Esophagus squamous epithelium (tissue), 4 donors: ENCODE data around the gene CLPSL2.

ENCODE experiments used
- POLR2A ChIP-seq, 4 donors: fragments of 450-650 bp; IDR thresholded peaks; one replicate each; pipeline ENCODE4 v1.6.1; 2017; ENCODE audit warnings: antibody characterized with exemption in 4 of 4, mild to moderate bottlenecking in 4 of 4, moderate library complexity in 3 of 4
- TF ChIP-seq, protein P1 (sequence below), 6 experiments: fragments of 450-650 bp in 4 of 6; fragments of 200-600 bp in 2 of 6; sonication (generic) in 2 of 6; IDR thresholded peaks; one replicate each; pipeline ENCODE4 v1.5.1; 2016 to 2019; ENCODE audit warnings: antibody characterized with exemption in 6 of 6, mild to moderate bottlenecking in 4 of 6, moderate library complexity in 4 of 6

DNA sequence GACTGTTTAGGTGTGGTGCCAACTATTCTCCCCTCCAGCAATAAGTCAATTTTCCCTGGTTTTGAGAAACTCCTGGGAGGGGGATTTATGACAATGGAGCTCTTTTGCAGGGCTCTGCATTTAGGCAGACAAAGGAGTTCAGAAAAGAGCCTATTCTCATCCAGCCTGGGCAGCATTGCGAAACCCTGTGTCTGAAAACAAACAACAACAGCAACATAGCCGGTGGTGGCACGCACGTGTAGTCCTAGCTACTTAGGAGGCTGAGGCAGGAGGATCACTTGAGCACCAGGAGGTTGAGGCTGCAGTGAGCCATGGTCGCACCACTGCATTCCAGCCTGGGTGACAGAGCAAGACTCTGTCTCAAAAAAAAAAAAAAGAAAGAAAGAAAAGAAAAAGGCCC, 14.3 kb downstream of the CLPSL2 start:
- TF ChIP-seq, protein P1, sequence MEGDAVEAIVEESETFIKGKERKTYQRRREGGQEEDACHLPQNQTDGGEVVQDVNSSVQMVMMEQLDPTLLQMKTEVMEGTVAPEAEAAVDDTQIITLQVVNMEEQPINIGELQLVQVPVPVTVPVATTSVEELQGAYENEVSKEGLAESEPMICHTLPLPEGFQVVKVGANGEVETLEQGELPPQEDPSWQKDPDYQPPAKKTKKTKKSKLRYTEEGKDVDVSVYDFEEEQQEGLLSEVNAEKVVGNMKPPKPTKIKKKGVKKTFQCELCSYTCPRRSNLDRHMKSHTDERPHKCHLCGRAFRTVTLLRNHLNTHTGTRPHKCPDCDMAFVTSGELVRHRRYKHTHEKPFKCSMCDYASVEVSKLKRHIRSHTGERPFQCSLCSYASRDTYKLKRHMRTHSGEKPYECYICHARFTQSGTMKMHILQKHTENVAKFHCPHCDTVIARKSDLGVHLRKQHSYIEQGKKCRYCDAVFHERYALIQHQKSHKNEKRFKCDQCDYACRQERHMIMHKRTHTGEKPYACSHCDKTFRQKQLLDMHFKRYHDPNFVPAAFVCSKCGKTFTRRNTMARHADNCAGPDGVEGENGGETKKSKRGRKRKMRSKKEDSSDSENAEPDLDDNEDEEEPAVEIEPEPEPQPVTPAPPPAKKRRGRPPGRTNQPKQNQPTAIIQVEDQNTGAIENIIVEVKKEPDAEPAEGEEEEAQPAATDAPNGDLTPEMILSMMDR (IDR thresholded peaks at IDR 0.05): no peak
- no peak for TF ChIP-seq POLR2A (IDR thresholded peaks at IDR 0.05)
